Measurements from ENCODE around the gene ORMDL1. TPM values are rescaled to one million over a fixed set of nuclear protein-coding genes. Genes with fewer than 3 reads are reported as not detected.

Gene ORMDL1
- total RNA-seq, 3 donors from 2014 or later (not counting 1 experiment from before 2014, with no cell fraction given) = 83.1 to 103 (median 101) TPM

DNA sequence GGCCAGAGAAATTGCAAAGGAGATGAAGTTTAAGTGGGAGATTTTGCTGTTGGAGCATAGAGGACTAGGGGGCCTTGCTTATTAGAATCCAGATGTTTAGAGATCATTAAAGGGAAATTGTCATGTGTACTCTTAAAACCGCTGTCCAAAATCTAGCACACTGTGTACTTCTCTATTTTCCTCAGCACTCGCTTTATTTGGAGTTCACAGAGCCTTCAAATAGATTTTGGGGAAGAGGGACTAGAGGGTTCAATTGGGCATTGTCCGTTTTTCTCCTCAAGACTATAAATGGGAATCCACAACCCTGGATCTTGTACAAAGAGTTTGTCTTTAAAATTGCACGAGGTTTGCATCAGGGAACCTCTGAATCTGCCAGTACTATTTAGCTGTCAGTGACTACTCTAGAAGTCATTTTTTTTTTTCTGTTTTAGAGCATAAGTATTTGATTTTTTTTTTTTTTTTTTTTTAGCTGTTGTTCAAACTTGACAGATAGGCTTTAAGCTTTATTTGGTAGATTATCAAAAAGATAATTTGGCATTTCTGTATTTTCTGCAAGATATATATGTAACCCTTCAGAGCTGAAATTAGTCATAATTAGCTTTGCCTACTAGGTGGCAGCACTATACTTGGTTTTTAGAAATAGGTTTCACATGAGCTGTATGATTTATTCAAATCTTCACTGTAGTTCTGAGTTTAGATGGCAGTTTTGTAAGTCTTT, 14.3 kb upstream of the ORMDL1 start:
- Histone ChIP-seq H3K9me3 (ENCODE audit: control insufficient read depth, insufficient read depth, low read length) (no peaks in the 10 kb centered on the region), H3K4me3 (ENCODE audit: low read length) (no peak overlapping the region), H3K36me3 (ENCODE audit: control insufficient read depth, insufficient read depth, low read length) (peaks cover 42% of the 10 kb centered on the region), H3K27me3 (ENCODE audit: control insufficient read depth, insufficient read depth, low read length) (no peaks in the 10 kb centered on the region), H3K4me1 (ENCODE audit: control insufficient read depth, insufficient read depth, low read length) (no peaks in the 10 kb centered on the region), H3K27ac (ENCODE audit: low read length) (no peak overlapping the region)
- intact Hi-C loops (cut with micrococcal nuclease) = loop anchor here (5.0 kb wide), 1 partner anchor 46 kb away; no protein-coding TSS in a partner anchor
- TF ChIP-seq, protein P1, sequence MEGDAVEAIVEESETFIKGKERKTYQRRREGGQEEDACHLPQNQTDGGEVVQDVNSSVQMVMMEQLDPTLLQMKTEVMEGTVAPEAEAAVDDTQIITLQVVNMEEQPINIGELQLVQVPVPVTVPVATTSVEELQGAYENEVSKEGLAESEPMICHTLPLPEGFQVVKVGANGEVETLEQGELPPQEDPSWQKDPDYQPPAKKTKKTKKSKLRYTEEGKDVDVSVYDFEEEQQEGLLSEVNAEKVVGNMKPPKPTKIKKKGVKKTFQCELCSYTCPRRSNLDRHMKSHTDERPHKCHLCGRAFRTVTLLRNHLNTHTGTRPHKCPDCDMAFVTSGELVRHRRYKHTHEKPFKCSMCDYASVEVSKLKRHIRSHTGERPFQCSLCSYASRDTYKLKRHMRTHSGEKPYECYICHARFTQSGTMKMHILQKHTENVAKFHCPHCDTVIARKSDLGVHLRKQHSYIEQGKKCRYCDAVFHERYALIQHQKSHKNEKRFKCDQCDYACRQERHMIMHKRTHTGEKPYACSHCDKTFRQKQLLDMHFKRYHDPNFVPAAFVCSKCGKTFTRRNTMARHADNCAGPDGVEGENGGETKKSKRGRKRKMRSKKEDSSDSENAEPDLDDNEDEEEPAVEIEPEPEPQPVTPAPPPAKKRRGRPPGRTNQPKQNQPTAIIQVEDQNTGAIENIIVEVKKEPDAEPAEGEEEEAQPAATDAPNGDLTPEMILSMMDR (IDR thresholded peaks at IDR 0.05) = peak; percentile 47
- Mint-ChIP-seq H3K4me1 (peaks cover 4 to 6% of the 10 kb centered on the region in 2 donors), H3K27me3 (ENCODE audit: low read depth in 2 of 2) (no peaks in the 10 kb centered on the region), H3K9me3 (no peaks in the 10 kb centered on the region), H3K36me3 (no peaks in the 10 kb centered on the region), H3K4me3 (no peak overlapping the region), H3K27ac (no peak overlapping the region)
- 75% methylated on average over 3 of the region's 4 CpGs for WGBS (ENCODE audit: insufficient coverage)
- DNase-seq (peak in 1 of 2 donors; percentile 22), ATAC-seq (peak; percentile 41 to 46 (median 41))

DNA sequence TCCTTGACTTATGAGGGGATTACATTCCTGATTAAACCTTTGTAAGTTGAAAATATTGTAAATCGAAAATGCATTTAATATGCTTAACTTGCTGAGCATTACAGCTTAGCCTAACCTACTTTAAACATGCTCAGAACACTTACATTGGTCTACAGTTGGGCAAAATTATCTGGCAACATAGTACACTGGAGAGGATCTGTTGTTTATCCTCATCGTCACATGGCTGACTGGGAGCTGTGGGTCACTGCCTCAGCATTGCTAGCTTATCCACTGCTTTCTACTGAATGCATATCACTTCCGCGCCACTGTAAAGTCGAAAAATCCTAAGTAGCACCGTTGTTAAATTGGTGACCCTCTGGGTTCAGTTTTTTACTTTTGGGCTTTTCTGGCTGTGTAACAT, 13.8 kb upstream of the ORMDL1 start:
- no peaks in the 10 kb centered on the region for H3K4me1 ChIP-seq (ENCODE audit: control insufficient read depth, insufficient read depth, low read length)
- DNase-seq = no peak
- Mint-ChIP-seq H3K9me3 (no peaks in the 10 kb centered on the region), H3K27ac (no peak overlapping the region), H3K27me3 (ENCODE audit: low read depth in 2 of 2) (no peaks in the 10 kb centered on the region), H3K36me3 (no peaks in the 10 kb centered on the region), H3K4me3 (no peak overlapping the region), H3K4me1 (peaks cover 4 to 6% of the 10 kb centered on the region in 2 donors)
- TF ChIP-seq, protein P1 (IDR thresholded peaks at IDR 0.05) = no peak
- no peaks in the 10 kb centered on the region for H3K27me3 ChIP-seq (ENCODE audit: control insufficient read depth, insufficient read depth, low read length)
- peaks cover 44% of the 10 kb centered on the region for H3K36me3 ChIP-seq (ENCODE audit: control insufficient read depth, insufficient read depth, low read length)
- intact Hi-C loops (cut with micrococcal nuclease) = loop anchor here (5.0 kb wide), 1 partner anchor 46 kb away; no protein-coding TSS in a partner anchor
- H3K4me3 ChIP-seq (ENCODE audit: low read length) = no peak overlapping the region
- no peak for ATAC-seq
- no peaks in the 10 kb centered on the region for H3K9me3 ChIP-seq (ENCODE audit: control insufficient read depth, insufficient read depth, low read length)
- WGBS (ENCODE audit: insufficient coverage) = 97% methylated on average over 5 of the region's 6 CpGs
- no peak overlapping the region for H3K27ac ChIP-seq (ENCODE audit: low read length)

DNA sequence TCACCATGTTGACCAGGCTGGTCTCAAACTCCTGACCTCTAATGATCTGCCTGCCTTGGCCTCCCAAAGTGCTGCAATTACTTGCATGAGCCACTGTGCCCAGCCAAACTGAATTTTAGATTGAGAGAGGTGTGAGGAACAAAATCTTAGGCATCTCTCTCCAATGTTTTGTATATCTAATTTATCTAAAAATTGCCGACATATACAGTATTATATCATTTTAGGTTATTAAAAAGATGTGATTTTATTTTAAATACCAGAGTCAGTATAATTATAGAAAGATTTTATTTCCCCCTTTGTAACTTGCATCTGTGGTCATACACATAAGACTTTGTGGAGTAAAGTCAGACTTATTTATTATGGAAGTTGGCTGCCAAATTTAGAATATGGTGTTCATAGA, 10.2 kb upstream of the ORMDL1 start:
- TF ChIP-seq, protein P1 (IDR thresholded peaks at IDR 0.05) = no peak
- Histone ChIP-seq H3K27ac (ENCODE audit: low read length) (no peak overlapping the region), H3K27me3 (ENCODE audit: control insufficient read depth, insufficient read depth, low read length) (no peaks in the 10 kb centered on the region), H3K36me3 (ENCODE audit: control insufficient read depth, insufficient read depth, low read length) (peaks cover 40% of the 10 kb centered on the region), H3K4me1 (ENCODE audit: control insufficient read depth, insufficient read depth, low read length) (peaks cover 4% of the 10 kb centered on the region), H3K9me3 (ENCODE audit: control insufficient read depth, insufficient read depth, low read length) (no peaks in the 10 kb centered on the region), H3K4me3 (ENCODE audit: low read length) (no peak overlapping the region)
- no peaks in the 10 kb centered on the region for H3K9me3 Mint-ChIP-seq
- H3K27me3 Mint-ChIP-seq (ENCODE audit: low read depth in 2 of 2) = no peaks in the 10 kb centered on the region
- no peak for ATAC-seq
- no peak for DNase-seq
- WGBS (ENCODE audit: insufficient coverage) = no CpG with 5 or more reads among the region's 1 CpG
- no peak overlapping the region for H3K27ac Mint-ChIP-seq
- no peak overlapping the region for H3K4me3 Mint-ChIP-seq
- peaks cover 15 to 27% of the 10 kb centered on the region in 2 donors for H3K4me1 Mint-ChIP-seq
- H3K36me3 Mint-ChIP-seq = no peaks in the 10 kb centered on the region
- intact Hi-C loops (cut with micrococcal nuclease) = no loop called here

All from natural killer cell (primary cell).